ENCODE measurements around the gene RAP1GAP. TPM values are rescaled to one million over a fixed set of nuclear protein-coding genes. Genes with fewer than 3 reads are reported as not detected.

The RAP1GAP gene
- total RNA-seq, 1 donor from 2014 or later = 0.60 TPM

DNA sequence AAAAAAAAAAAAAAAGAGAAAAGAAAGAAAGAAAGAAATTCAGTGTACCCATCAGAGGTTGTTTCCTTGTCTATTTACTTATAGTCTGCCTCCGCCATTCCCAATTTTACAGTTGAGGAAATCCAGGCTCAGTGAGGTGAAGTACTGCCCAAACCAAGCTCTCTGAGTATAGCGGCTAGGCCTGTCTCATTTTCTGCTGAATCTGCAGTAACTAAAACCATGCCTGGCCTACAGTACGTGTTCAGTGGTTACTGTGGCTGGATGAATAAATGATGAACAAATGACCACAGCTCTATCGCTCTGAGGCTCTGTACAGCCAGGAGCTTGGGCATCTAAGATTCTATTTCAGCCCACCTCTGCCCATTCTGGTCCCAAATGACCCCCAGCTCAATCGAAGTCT is 24.3 kb downstream of the RAP1GAP start:
- no peak for TF ChIP-seq CTCF (IDR thresholded peaks at IDR 0.05)
- DNase-seq = no peak
- POLR2A ChIA-PET = no interaction called here
- H3K4me3 Mint-ChIP-seq = no peak overlapping the region
- CTCF ChIA-PET = no interaction called here
- no peaks in the 10 kb centered on the region for H3K36me3 Mint-ChIP-seq (ENCODE audit: low read depth)
- no peak overlapping the region for H3K27ac Mint-ChIP-seq
- no peak for ATAC-seq (ENCODE audit: low read depth)
- no peaks in the 10 kb centered on the region for H3K9me3 Mint-ChIP-seq
- peaks cover 3% of the 10 kb centered on the region for H3K4me1 Mint-ChIP-seq
- peaks cover 46% of the 10 kb centered on the region for H3K27me3 Mint-ChIP-seq
- intact Hi-C loops (cut with micrococcal nuclease) = no loop called here

- Mint-ChIP-seq H3K36me3 (ENCODE audit: low read depth) (no peaks in the 10 kb centered on the region), H3K9me3 (no peaks in the 10 kb centered on the region), H3K27me3 (peaks cover 46% of the 10 kb centered on the region), H3K4me3 (no peak overlapping the region), H3K4me1 (peaks cover under 1% of the 10 kb centered on the region), H3K27ac (no peak overlapping the region)
- no peak for TF ChIP-seq CTCF (IDR thresholded peaks at IDR 0.05)
- ChIA-PET CTCF (no interaction called here), POLR2A (no interaction called here)
- intact Hi-C loops (cut with micrococcal nuclease) = no loop called here
- DNase-seq (no peak), ATAC-seq (ENCODE audit: low read depth) (no peak)
Measured at GRCh38 chr1:21644348-21644747, 24.8 kb downstream of the RAP1GAP start.

- peaks cover 46% of the 10 kb centered on the region for H3K27me3 Mint-ChIP-seq
- no peak for ATAC-seq (ENCODE audit: low read depth)
Measured at GRCh38 chr1:21643624-21644023, 25.5 kb downstream of the RAP1GAP start.

DNA sequence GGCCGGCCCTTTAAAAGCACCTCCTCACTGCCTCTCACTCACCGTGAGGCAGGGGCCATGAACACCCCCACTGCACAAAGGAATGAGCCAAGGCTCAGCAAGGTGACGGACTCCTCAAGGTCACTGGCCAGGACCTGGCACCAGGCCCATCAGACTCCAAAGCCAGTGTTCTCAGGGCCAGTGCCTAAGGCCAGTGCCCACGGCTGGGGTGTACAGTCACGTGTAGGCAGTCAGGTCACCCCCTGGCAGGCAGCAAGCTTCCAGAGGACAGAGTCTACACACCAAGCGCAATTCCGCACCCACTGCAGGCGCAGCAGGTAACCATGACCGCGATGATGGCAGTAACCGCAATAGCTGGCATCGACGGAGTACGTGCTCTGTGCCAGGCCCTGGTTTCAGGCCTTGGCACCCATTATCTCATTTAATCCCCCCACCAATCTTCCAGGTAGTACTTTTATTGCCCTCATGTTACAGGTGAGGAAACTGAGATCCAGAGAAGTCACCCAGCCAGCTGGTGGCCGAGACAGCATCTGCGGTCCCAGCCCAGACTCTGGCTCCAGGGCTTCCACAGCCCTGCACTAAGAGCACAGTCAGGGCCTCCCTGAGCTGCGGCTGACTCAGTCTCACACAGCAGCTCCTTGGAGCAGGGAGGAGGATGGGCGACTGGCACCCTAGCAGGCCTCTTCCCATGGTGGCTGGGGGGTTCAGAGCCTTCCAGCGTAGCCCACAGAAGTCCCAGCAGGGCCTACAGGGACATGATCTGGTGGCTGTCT is 27.0 kb downstream of the RAP1GAP start:
- intact Hi-C loops (cut with micrococcal nuclease) = no loop called here
- Mint-ChIP-seq H3K9me3 (no peaks in the 10 kb centered on the region), H3K4me3 (no peak overlapping the region), H3K36me3 (ENCODE audit: low read depth) (no peaks in the 10 kb centered on the region), H3K4me1 (no peaks in the 10 kb centered on the region), H3K27ac (no peak overlapping the region), H3K27me3 (peaks cover 36% of the 10 kb centered on the region)
- ChIA-PET POLR2A (no interaction called here), CTCF (no interaction called here)
- ATAC-seq (ENCODE audit: low read depth) (no peak), DNase-seq (no peak)
- TF ChIP-seq CTCF (IDR thresholded peaks at IDR 0.05) = no peak

More at GRCh38 chr1:21643624-21644023, 25.5 kb downstream of the RAP1GAP start:
- no peak for DNase-seq
- no peak overlapping the region for H3K4me3 Mint-ChIP-seq
- ChIA-PET CTCF (no interaction called here), POLR2A (no interaction called here)
- no peak overlapping the region for H3K27ac Mint-ChIP-seq
- H3K36me3 Mint-ChIP-seq (ENCODE audit: low read depth) = no peaks in the 10 kb centered on the region
- H3K4me1 Mint-ChIP-seq = no peaks in the 10 kb centered on the region
- no peak for TF ChIP-seq CTCF (IDR thresholded peaks at IDR 0.05)
- intact Hi-C loops (cut with micrococcal nuclease) = no loop called here
- no peaks in the 10 kb centered on the region for H3K9me3 Mint-ChIP-seq

DNA sequence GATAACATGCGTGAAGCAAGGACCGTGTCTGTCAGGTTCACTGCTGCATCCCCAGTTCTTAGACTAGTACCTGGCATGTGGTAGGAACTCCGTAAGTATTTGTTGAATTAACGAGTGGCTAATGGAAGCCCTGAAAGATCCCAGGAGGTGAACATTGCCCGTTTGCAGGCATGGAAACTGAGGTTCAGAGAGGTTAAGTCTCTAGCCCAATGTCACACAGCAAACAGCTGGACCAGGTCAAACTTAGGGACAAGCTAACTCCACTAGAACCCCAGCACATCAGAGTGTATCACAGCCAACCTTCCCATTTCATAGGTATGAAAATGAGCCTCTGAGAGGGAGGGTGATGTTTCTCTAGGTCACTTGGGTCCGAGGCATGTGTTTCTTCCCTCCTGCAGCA is 27.6 kb downstream of the RAP1GAP start:
- intact Hi-C loops (cut with micrococcal nuclease) = no loop called here
- Mint-ChIP-seq H3K27me3 (peaks cover 30% of the 10 kb centered on the region), H3K9me3 (no peaks in the 10 kb centered on the region), H3K4me3 (no peak overlapping the region), H3K4me1 (no peaks in the 10 kb centered on the region), H3K36me3 (ENCODE audit: low read depth) (no peaks in the 10 kb centered on the region), H3K27ac (no peak overlapping the region)
- POLR2A ChIA-PET = no interaction called here
- CTCF ChIA-PET = no interaction called here
- no peak for TF ChIP-seq CTCF (IDR thresholded peaks at IDR 0.05)
- ATAC-seq (ENCODE audit: low read depth) = no peak
- DNase-seq = no peak

Measured in activated B cell treated with CpG ODN at 0.5 μM for 24 hours (primary cell).